Sciatic nerve (tissue), 2 donors: ENCODE measurements around the gene CREB3L1. TPM values are rescaled to one million over a fixed set of nuclear protein-coding genes. Genes with fewer than 3 reads are reported as not detected.
"Not testable (repeated sequence)": the region's sequence is repeated elsewhere in the genome, so short reads cannot be mapped to it uniquely, and the experiment has no call there.

Experiments used
- ATAC-seq: fragments of 200-7000 bp; cut with Tn5 transposase; one replicate; pipeline ENCODE4 v1.9.1; 2020; ENCODE audit warnings: mild to moderate bottlenecking, moderate library complexity
- DNase-seq: peaks from one replicate; pipeline ENCODE4 v3.0.0-alpha.2; 2020; ENCODE audit warnings: low spot score
- intact Hi-C: fragments of 100-400 bp; cut with DNase I; formaldehyde crosslinking; loops from one replicate; pipeline ENCODE4 v1.14.2; 2022
- total RNA-seq: library from RNA; stranded (reverse); fragmentation: NEBNext Ultra II Directional; extraction: Animal tissue kit (Norgen Biotek cat#: 25700); gene quantifications from one replicate; pipeline ENCODE4 v1.2.1, GENCODE V29; 2021
- donor health status: DM: no; HTN: no; CAD: no.
- donor health status: DM: no; HTN: no; CAD: no.

The CREB3L1 gene
- total RNA-seq, 1 donor from 2014 or later: 20.8 TPM

- no peak for ATAC-seq
- intact Hi-C loops: no loop called here
- DNase-seq: no peak
Measured at GRCh38 chr11:46247659-46248058, 29.8 kb upstream of the CREB3L1 start.

DNA sequence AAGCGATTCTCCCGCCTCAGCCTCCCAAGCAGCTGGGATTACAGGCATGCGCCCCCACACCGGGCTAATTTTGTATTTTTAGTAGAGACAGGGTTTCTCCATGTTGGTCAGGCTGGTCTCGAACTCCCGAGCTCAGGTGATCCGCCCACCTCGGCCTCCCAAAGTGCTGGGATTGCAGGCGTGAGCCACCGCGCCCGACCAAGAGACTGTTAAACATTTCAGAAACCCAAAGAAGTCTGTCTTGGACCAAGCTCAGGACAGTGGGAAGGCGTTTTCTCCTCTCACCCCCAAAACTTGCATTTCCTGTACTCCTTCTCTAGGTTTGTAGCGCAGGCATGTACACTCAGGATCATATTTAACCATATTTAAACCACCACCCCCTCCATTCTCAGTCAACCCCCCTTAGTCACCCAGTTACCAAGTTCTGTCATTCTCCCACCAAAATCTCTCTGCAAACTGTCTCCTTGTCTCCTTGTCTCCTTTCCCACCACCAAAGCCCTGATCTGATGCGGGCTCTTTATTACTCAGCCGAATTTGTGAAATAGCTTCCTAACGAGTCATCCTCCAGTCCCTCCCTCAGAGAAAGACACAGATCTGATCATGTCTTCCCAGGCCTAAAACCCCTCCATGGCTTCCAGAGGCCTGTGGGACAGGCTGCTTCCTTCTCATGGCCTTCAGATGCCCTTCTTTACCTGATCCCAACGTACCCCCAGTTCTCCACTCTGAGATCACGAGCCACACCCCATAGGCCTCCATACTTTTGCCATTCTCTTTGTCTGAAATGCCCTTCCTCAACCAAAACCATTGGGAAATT lies 29.0 kb upstream of the CREB3L1 start:
- intact Hi-C loops: no loop called here
- ATAC-seq (no peak), DNase-seq (no peak)

- DNase-seq: no peak
- intact Hi-C loops: no loop called here
- no peak for ATAC-seq
Measured at GRCh38 chr11:46249103-46249937, 28.1 kb upstream of the CREB3L1 start.

GRCh38 chr11:46249938-46250744 lies 27.3 kb upstream of the CREB3L1 start:
- intact Hi-C loops: no loop called here
- no peak for ATAC-seq
- DNase-seq: no peak

DNA sequence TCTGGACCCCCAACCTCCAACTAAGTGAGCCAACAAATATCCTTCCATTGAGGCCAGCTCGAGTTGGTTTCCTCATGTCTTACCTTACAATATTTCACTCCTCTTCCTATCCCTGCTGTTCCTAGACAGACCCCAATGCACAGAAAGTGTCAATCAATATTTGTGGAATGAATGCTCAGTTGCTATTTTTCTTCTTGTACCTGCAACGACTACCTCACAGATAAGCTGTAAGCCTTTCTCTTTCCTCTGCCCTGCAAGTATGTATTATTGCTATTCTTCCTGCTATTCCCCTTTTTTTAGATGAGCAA lies 26.8 kb upstream of the CREB3L1 start:
- ATAC-seq: no peak
- intact Hi-C loops: no loop called here

GRCh38 chr11:46251954-46252353 lies 25.5 kb upstream of the CREB3L1 start:
- intact Hi-C loops: no loop called here
- no peak for DNase-seq
- ATAC-seq: no peak

More for the DNA sequence above, 26.8 kb upstream of the CREB3L1 start:
- DNase-seq: no peak

GRCh38 chr11:46252373-46252914 lies 25.0 kb upstream of the CREB3L1 start:
- ATAC-seq (peak; percentile 29), DNase-seq (no peak)
- intact Hi-C loops: no loop called here

DNA sequence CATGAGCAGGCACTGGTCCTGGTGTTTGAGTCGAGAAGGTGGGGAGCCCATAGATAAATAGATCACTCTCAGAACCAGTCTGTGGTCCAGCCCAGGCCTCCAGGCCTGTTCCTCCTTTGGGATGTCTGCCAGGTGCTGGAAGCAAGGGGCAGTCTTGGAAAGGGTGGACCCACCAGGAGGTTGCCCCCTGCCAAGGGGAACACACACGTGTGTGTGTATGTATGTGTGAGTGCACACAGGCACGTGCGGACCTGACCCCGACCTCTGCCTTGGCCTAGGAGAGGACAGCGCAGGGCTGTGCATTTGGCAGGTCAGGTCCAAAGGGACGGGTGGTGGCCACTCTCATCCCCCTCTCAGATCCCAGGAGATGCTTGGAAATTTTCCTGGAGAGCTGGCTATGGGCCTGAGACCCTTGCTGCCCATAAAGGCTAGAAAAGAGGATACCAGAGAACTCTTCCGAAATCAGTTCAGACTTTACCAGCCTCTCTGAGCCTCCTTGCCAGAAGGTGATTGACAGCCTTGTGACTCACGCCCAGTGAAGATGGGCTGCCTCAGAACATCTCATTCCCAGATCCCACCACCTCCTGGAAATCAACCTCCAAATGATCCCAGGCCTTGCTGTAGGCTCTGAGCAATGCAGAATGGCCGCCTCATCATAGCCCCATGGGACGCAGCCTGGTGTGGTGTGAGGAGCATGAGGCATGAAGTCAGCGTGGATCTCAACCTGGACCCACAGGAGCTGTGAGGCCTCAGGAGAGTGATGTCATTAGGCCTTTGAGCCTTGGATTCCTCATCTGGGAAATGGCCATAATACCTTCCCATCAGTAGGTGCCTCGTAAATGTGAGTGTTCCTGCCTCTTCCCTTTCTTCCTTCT lies 24.0 kb upstream of the CREB3L1 start:
- intact Hi-C loops: no loop called here
- DNase-seq (no peak), ATAC-seq (no peak)

DNA sequence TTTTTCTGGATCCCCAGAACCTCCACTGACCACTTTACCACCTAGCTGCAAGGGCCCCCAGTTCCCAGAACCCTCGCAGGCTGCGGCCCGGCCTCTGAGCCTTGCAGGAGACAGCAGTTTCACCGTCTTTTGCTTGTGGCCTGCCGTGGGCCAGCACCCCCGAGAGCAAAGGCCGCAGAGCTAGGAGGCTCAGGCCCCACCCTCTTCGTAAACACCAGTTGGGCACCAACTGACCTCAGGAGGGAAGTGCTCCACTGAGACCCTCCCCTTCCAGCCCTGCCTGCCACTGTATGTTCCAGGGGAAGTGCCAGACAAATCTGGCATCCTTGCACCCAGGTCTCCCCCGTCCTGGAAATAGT lies 23.4 kb upstream of the CREB3L1 start:
- no peak for DNase-seq
- intact Hi-C loops: no loop called here
- ATAC-seq: no peak

- DNase-seq (no peak), ATAC-seq (no peak)
- intact Hi-C loops: no loop called here
Measured at GRCh38 chr11:46256540-46257001, 20.9 kb upstream of the CREB3L1 start.

DNA sequence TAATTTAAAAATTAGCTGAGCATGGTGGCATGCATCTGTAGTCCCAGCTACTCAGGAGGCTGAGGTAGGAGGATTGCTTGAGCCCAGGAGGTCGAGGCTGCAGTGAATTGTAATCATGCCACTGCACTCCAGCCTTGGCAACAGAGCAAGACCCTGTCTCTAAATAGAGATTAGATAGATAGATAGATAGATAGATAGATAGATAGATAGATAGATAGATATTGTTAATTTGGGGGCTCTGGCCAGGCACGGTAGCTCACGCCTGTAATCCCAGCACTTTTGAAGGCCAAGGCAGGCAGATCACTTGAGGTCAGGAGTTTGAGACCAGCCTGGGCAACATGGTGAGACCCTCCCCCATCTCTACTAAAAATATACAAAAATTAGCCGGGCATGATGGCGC lies 18.1 kb upstream of the CREB3L1 start:
- ATAC-seq, intact Hi-C loops, DNase-seq: not testable (repeated sequence)

- intact Hi-C loops: no loop called here
- no peak for ATAC-seq
- DNase-seq: no peak
Measured at GRCh38 chr11:46259971-46260560, 17.4 kb upstream of the CREB3L1 start.

DNA sequence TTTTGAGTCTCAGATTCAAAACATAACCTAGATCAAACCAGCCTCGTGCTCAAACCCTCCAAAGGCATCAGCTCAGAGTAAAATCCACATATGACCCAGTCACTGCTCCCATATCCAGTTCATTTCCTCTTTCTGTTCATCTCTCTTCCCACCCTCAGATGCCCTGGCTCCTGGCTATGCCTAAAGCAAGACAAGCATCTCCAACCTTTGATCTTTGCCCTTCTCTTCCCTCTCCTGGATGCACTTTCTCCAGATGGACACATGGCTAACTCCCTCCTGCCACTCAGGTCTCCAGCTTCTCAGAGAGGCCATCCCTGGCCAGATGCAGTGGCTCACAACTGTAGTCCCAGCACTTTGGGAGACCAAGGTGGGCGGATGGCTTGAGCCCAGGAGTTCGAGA lies 14.3 kb upstream of the CREB3L1 start:
- DNase-seq (no peak), ATAC-seq (no peak)
- intact Hi-C loops: no loop called here

GRCh38 chr11:46264030-46264429 lies 13.4 kb upstream of the CREB3L1 start:
- ATAC-seq (no peak), DNase-seq (no peak)
- intact Hi-C loops: no loop called here

GRCh38 chr11:46264976-46265375 lies 12.5 kb upstream of the CREB3L1 start:
- intact Hi-C loops: no loop called here
- ATAC-seq: no peak
- no peak for DNase-seq

DNA sequence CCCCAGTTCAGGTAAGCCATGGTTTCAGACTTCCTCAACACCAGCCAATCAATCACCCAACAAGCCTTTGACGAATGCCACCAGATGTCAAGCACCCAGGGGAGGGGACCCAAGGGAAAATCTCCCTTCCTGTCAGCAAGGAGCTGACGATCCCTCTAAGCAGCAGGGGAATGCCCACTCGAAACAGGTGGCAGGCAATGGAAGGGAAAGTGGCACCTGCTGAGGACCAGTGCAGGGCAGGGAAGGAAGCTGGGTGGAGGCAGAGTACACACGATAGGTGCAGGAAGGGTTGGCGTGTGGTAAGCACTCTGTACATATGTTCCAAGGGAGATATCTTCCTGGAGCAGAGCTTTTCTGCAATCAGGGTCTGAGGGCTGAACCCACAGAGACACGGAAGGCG lies 11.7 kb upstream of the CREB3L1 start:
- no peak for ATAC-seq
- DNase-seq: no peak
- intact Hi-C loops: no loop called here

- DNase-seq (no peak), ATAC-seq (no peak)
- intact Hi-C loops: no loop called here
Measured at GRCh38 chr11:46267930-46268329, 9.5 kb upstream of the CREB3L1 start.

DNA sequence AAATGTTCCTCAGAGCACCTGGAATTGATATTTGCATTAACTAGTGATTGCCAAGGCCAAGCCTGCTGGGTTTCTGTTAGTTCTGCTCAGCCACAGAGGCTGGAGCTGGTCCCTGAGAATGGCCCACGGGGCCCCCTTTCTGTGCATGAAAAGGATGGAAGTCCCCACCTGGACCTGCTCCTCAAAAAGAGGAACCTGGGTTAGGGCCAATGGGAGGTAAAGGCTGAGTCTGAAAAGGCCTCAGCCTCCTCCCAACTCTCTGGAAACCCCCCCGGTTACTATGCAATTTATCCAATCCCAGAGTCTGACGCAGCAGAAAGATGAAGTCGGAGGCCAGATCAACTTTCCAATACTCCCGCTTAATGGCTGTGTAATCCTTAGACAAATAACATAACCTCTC lies 6.8 kb upstream of the CREB3L1 start:
- intact Hi-C loops: no loop called here
- ATAC-seq (no peak), DNase-seq (no peak)
